HFF-Myc (cell line): ENCODE results near the gene ISCU.

Source experiments
- DNase-seq: peaks from one replicate; pipeline ENCODE4 v3.0.0-alpha.2; 2011; ENCODE audit warnings: low read depth; ENCODE audit errors: extremely low read depth
- H3K4me3 ChIP-seq: replicated peaks from 2 replicates; pipeline ENCODE4 v1.5.1; 2011; ENCODE audit warnings: low read depth, mild to moderate bottlenecking, control low read depth, low read length
- CTCF ChIP-seq: IDR thresholded peaks from 2 replicates; pipeline ENCODE4 v1.5.1; 2012; ENCODE audit warnings: mild to moderate bottlenecking, low read depth, low read length, control low read depth; ENCODE audit errors: missing control alignments

The ISCU gene

GRCh38 chr12:108580531-108580930 is 18.1 kb downstream of the ISCU start:
- no peak for TF ChIP-seq CTCF
- DNase-seq = no peak
- no peak overlapping the region for H3K4me3 ChIP-seq

- H3K4me3 ChIP-seq = no peak overlapping the region
- DNase-seq = no peak
- no peak for TF ChIP-seq CTCF
Observed at GRCh38 chr12:108581311-108582227, 19.2 kb downstream of the ISCU start.

- H3K4me3 ChIP-seq = no peak overlapping the region
- no peak for TF ChIP-seq CTCF
- no peak for DNase-seq
Observed at GRCh38 chr12:108582509-108582908, 20.1 kb downstream of the ISCU start.

GRCh38 chr12:108582978-108583770 is 20.8 kb downstream of the ISCU start:
- no peak for DNase-seq
- H3K4me3 ChIP-seq = no peak overlapping the region
- TF ChIP-seq CTCF = no peak

GRCh38 chr12:108583991-108584390 is 21.6 kb downstream of the ISCU start:
- TF ChIP-seq CTCF = no peak
- no peak for DNase-seq

GRCh38 chr12:108584456-108585065 is 22.2 kb downstream of the ISCU start:
- no peak for TF ChIP-seq CTCF
- no peak for DNase-seq
- H3K4me3 ChIP-seq = no peak overlapping the region

More at GRCh38 chr12:108583991-108584390, 21.6 kb downstream of the ISCU start:
- H3K4me3 ChIP-seq = no peak overlapping the region
